ENCODE results near the gene GNG4. TPM values are rescaled to one million over a fixed set of nuclear protein-coding genes. Genes with fewer than 3 reads are reported as not detected.
A peak's percentile ranks its signal among the peaks of the same experiment; 100 is the strongest.

GNG4 gene
- total and polyA plus RNA-seq, 10 of the 15 experiments (the other 5 are each of a cell fraction or from before 2014, with no cell fraction given) = 0.03 to 0.15 (median 0.15) TPM; not detected in 7

GRCh38 chr1:235642011-235642942 is 7.3 kb downstream of the GNG4 start (continued):
- TF ChIP-seq, protein P1, sequence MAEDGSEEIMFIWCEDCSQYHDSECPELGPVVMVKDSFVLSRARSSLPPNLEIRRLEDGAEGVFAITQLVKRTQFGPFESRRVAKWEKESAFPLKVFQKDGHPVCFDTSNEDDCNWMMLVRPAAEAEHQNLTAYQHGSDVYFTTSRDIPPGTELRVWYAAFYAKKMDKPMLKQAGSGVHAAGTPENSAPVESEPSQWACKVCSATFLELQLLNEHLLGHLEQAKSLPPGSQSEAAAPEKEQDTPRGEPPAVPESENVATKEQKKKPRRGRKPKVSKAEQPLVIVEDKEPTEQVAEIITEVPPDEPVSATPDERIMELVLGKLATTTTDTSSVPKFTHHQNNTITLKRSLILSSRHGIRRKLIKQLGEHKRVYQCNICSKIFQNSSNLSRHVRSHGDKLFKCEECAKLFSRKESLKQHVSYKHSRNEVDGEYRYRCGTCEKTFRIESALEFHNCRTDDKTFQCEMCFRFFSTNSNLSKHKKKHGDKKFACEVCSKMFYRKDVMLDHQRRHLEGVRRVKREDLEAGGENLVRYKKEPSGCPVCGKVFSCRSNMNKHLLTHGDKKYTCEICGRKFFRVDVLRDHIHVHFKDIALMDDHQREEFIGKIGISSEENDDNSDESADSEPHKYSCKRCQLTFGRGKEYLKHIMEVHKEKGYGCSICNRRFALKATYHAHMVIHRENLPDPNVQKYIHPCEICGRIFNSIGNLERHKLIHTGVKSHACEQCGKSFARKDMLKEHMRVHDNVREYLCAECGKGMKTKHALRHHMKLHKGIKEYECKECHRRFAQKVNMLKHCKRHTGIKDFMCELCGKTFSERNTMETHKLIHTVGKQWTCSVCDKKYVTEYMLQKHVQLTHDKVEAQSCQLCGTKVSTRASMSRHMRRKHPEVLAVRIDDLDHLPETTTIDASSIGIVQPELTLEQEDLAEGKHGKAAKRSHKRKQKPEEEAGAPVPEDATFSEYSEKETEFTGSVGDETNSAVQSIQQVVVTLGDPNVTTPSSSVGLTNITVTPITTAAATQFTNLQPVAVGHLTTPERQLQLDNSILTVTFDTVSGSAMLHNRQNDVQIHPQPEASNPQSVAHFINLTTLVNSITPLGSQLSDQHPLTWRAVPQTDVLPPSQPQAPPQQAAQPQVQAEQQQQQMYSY (CRISPR knock-in tag; IDR thresholded peaks at IDR 0.05) = no peak
- TF ChIP-seq TBL1XR1 (IDR thresholded peaks at IDR 0.05; ENCODE audit: low read depth, low read length) (no peak), FOS (IDR thresholded peaks at IDR 0.05; ENCODE audit: borderline replicate concordance, extremely low read depth, insufficient read length) (no peak), RFX5 (IDR thresholded peaks at IDR 0.05; ENCODE audit: low read depth, low read length) (no peak), DPF2 (IDR thresholded peaks at IDR 0.05) (no peak), NFIC (IDR thresholded peaks at IDR 0.05; ENCODE audit: low read depth, low read length) (0 out of 2 replicates have a peak, but pooled peaks have one; percentile 19), FOXM1 (IDR thresholded peaks at IDR 0.05; ENCODE audit: low read depth, low read length) (0 out of 2 replicates have a peak, but pooled peaks have one; percentile 26), ZNF24 (IDR thresholded peaks at IDR 0.05) (no peak), EGR1 (IDR thresholded peaks at IDR 0.05; ENCODE audit: borderline replicate concordance in 1 of 2, low read depth in 2 of 2, low read length in 2 of 2) (0 out of 3 replicates have a peak, but pooled peaks of 1 of the 2 experiments have one; percentile 11), ZBED1 (IDR thresholded peaks at IDR 0.05; ENCODE audit: borderline replicate concordance) (no peak), FOXK2 (IDR thresholded peaks at IDR 0.05) (no peak), POU2F2 (IDR thresholded peaks at IDR 0.05; ENCODE audit: borderline replicate concordance, low read depth, low read length) (no peak), JUNB (IDR thresholded peaks at IDR 0.05) (peak; percentile 38; the same call in 1 of the 2 replicates), STAT1 (conservative IDR thresholded peaks at IDR 0.05) (no peak)
- TF ChIP-seq, protein P2, sequence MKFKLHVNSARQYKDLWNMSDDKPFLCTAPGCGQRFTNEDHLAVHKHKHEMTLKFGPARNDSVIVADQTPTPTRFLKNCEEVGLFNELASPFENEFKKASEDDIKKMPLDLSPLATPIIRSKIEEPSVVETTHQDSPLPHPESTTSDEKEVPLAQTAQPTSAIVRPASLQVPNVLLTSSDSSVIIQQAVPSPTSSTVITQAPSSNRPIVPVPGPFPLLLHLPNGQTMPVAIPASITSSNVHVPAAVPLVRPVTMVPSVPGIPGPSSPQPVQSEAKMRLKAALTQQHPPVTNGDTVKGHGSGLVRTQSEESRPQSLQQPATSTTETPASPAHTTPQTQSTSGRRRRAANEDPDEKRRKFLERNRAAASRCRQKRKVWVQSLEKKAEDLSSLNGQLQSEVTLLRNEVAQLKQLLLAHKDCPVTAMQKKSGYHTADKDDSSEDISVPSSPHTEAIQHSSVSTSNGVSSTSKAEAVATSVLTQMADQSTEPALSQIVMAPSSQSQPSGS (IDR thresholded peaks at IDR 0.05; ENCODE audit: low read length) = no peak
